ENCODE data around the gene PGP.

- TF ChIP-seq, protein P1, sequence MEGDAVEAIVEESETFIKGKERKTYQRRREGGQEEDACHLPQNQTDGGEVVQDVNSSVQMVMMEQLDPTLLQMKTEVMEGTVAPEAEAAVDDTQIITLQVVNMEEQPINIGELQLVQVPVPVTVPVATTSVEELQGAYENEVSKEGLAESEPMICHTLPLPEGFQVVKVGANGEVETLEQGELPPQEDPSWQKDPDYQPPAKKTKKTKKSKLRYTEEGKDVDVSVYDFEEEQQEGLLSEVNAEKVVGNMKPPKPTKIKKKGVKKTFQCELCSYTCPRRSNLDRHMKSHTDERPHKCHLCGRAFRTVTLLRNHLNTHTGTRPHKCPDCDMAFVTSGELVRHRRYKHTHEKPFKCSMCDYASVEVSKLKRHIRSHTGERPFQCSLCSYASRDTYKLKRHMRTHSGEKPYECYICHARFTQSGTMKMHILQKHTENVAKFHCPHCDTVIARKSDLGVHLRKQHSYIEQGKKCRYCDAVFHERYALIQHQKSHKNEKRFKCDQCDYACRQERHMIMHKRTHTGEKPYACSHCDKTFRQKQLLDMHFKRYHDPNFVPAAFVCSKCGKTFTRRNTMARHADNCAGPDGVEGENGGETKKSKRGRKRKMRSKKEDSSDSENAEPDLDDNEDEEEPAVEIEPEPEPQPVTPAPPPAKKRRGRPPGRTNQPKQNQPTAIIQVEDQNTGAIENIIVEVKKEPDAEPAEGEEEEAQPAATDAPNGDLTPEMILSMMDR (optimal IDR thresholded peaks at IDR 0.05 in 1 of 3, IDR thresholded peaks at IDR 0.05 in 1 of 3, conservative IDR thresholded peaks at IDR 0.05 in 1 of 3; ENCODE audit: extremely low read depth in 1 of 3, insufficient read depth in 2 of 3, low read length in 3 of 3): no peak
- TF ChIP-seq EZH2 (IDR thresholded peaks at IDR 0.05; ENCODE audit: low read length): no peak
Measured at GRCh38 chr16:2244926-2245795, 30.5 kb upstream of the PGP start.
